Hepatocyte (in vitro differentiated cells): ENCODE measurements around the gene CD52. TPM values are rescaled to one million over a fixed set of nuclear protein-coding genes. Genes with fewer than 3 reads are reported as not detected.

Source experiments
- DNase-seq: peaks from one replicate; pipeline ENCODE4 v3.0.0-alpha.2; 2016; ENCODE audit warnings: low spot score
- H2AFZ ChIP-seq: fragments of 200-600 bp; sonication (generic); 2 replicates; pipeline ENCODE4 v1.6.0; 2016; ENCODE audit warnings: antibody characterized with exemption, mild to moderate bottlenecking
- H3K27ac ChIP-seq: fragments of 200-600 bp; sonication (generic); 2 replicates; pipeline ENCODE4 v1.5.1; 2016; ENCODE audit warnings: mild to moderate bottlenecking
- H3K27me3 ChIP-seq: fragments of 200-600 bp; sonication (generic); 2 replicates; pipeline ENCODE4 v1.6.1; 2016
- H3K36me3 ChIP-seq: fragments of 200-600 bp; sonication (generic); replicated peaks from 2 replicates; pipeline ENCODE4 v1.5.1; 2016; ENCODE audit warnings: low read depth; ENCODE audit not compliant: insufficient read depth
- H3K4me1 ChIP-seq: fragments of 200-600 bp; sonication (generic); 2 replicates; pipeline ENCODE4 v1.5.1; 2016; ENCODE audit warnings: mild to moderate bottlenecking, moderate library complexity; ENCODE audit not compliant: insufficient read depth
- H3K4me2 ChIP-seq: fragments of 200-600 bp; sonication (generic); 2 replicates; pipeline ENCODE4 v1.6.0; 2016
- H3K4me3 ChIP-seq: fragments of 200-600 bp; sonication (generic); 2 replicates; pipeline ENCODE4 v1.5.1; 2016; ENCODE audit warnings: mild to moderate bottlenecking
- H3K79me2 ChIP-seq: fragments of 200-600 bp; sonication (generic); 2 replicates; pipeline ENCODE4 v1.6.0; 2017; ENCODE audit warnings: mild to moderate bottlenecking
- H3K9me2 ChIP-seq: fragments of 200-600 bp; sonication (generic); replicated peaks from 2 replicates; pipeline ENCODE4 v1.6.0; 2017; ENCODE audit warnings: mild to moderate bottlenecking; ENCODE audit not compliant: insufficient read depth
- H3K9me3 ChIP-seq: fragments of 200-600 bp; sonication (generic); 2 replicates; pipeline ENCODE4 v1.5.1; 2016; ENCODE audit warnings: low read depth, mild to moderate bottlenecking
- H4K20me1 ChIP-seq: fragments of 200-600 bp; sonication (generic); 2 replicates; pipeline ENCODE4 v1.6.0; 2016; ENCODE audit warnings: mild to moderate bottlenecking; ENCODE audit not compliant: insufficient read depth, poor library complexity, severe bottlenecking
- CTCF ChIP-seq: fragments of 200-600 bp; sonication (generic); IDR thresholded peaks from 2 replicates; pipeline ENCODE4 v1.5.1; 2016; ENCODE audit warnings: antibody characterized with exemption, mild to moderate bottlenecking; ENCODE audit not compliant: poor library complexity
- EZH2 ChIP-seq: fragments of 200-600 bp; sonication (generic); IDR thresholded peaks from 2 replicates; pipeline ENCODE4 v1.6.1; 2016; ENCODE audit warnings: antibody characterized with exemption, mild to moderate bottlenecking, borderline replicate concordance
- EZH2phosphoT487 ChIP-seq: fragments of 200-600 bp; sonication (generic); IDR thresholded peaks from one replicate; pipeline ENCODE4 v1.6.1; 2018; ENCODE audit warnings: antibody characterized with exemption, mild to moderate bottlenecking, low read depth, moderate library complexity; ENCODE audit not compliant: unreplicated experiment, severe bottlenecking
- WGBS: methylation state at CpG from one replicate; pipeline ENCODE4 v1.1.6; 2016; ENCODE audit warnings: low lambda C conversion rate; ENCODE audit errors: missing lambda C conversion rate; 5-methylcytosine and 5-hydroxymethylcytosine counted together
- polyA plus RNA-seq: library from polyadenylated mRNA; unstranded; fragments of >200 nt; fragmentation: Nextera tagmentation; extraction: Ambion mirVana; gene quantifications from 2 replicates; pipeline ENCODE4 v1.2.1, GENCODE V29; 2016
- total RNA-seq: library from RNA; depleted of rRNA; stranded (reverse); fragments of >200 nt; gene quantifications from 2 replicates; pipeline ENCODE4 v1.2.3, GENCODE V29; 2014

Gene CD52
- total and polyA plus RNA-seq, 2 experiments from 2014 or later, result 3.9 to 8.1 TPM

GRCh38 chr1:26290122-26290881, 27.5 kb upstream of the CD52 start:
- H3K9me3 ChIP-seq, result no peaks in the 10 kb centered on the region
- no peaks in the 10 kb centered on the region for H3K27me3 ChIP-seq
- no peaks in the 10 kb centered on the region for H3K9me2 ChIP-seq
- no peaks in the 10 kb centered on the region for H3K79me2 ChIP-seq
- DNase-seq, result no peak
- no peak overlapping the region for H2AFZ ChIP-seq
- no peaks in the 10 kb centered on the region for H4K20me1 ChIP-seq
- H3K36me3 ChIP-seq, result no peaks in the 10 kb centered on the region
- H3K4me3 ChIP-seq, result no peak overlapping the region
- WGBS, result 77% methylated on average over 11 of the region's 11 CpGs
- H3K4me1 ChIP-seq, result no peaks in the 10 kb centered on the region
- no peak overlapping the region for H3K27ac ChIP-seq
- no peak for TF ChIP-seq CTCF
- TF ChIP-seq EZH2phosphoT487, result no peak
- no peak for TF ChIP-seq EZH2
- no peak overlapping the region for H3K4me2 ChIP-seq

- no peak overlapping the region for H3K4me3 ChIP-seq
- 58% methylated on average over 10 of the region's 11 CpGs for WGBS
- DNase-seq, result no peak
- no peak overlapping the region for H3K27ac ChIP-seq
- no peak overlapping the region for H2AFZ ChIP-seq
- H3K4me1 ChIP-seq, result no peaks in the 10 kb centered on the region
- H3K9me3 ChIP-seq, result no peaks in the 10 kb centered on the region
- TF ChIP-seq CTCF, result no peak
- TF ChIP-seq EZH2, result no peak
- TF ChIP-seq EZH2phosphoT487, result no peak
- H3K4me2 ChIP-seq, result no peak overlapping the region
- H3K36me3 ChIP-seq, result no peaks in the 10 kb centered on the region
- H4K20me1 ChIP-seq, result no peaks in the 10 kb centered on the region
- H3K27me3 ChIP-seq, result no peaks in the 10 kb centered on the region
- no peaks in the 10 kb centered on the region for H3K9me2 ChIP-seq
- H3K79me2 ChIP-seq, result no peaks in the 10 kb centered on the region
Measured at GRCh38 chr1:26290882-26291261, 26.9 kb upstream of the CD52 start.

DNA sequence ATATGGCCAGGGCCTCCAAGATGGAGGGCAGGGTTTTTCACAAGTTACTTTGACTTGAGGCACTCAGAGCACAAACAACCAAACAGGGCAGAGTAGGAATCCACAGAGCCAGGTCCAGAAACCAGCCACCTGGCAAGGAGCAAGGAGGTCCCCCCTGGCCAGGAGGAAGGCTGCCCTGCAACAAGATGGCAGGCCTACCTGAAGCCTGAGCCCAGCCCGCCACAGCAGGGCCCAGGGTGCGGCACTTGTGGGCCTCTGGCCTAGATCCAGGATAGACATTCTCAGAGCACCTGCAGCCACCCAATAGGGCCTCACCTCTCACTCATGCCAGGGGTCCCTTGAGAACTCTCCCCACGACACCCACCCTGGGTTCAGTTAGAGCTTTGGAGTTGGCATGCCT, 26.3 kb upstream of the CD52 start:
- Histone ChIP-seq H3K4me1 (no peaks in the 10 kb centered on the region), H3K27me3 (no peaks in the 10 kb centered on the region), H3K4me2 (no peak overlapping the region), H3K4me3 (no peak overlapping the region), H3K9me3 (no peaks in the 10 kb centered on the region), H3K79me2 (no peaks in the 10 kb centered on the region), H2AFZ (no peak overlapping the region), H3K27ac (no peak overlapping the region), H4K20me1 (no peaks in the 10 kb centered on the region), H3K9me2 (no peaks in the 10 kb centered on the region), H3K36me3 (no peaks in the 10 kb centered on the region)
- no peak for TF ChIP-seq EZH2phosphoT487
- no peak for TF ChIP-seq CTCF
- TF ChIP-seq EZH2, result no peak
- DNase-seq, result no peak
- WGBS, result 97% methylated on average over 3 of the region's 3 CpGs
